Spleen (tissue), 13 donors: Measurements from ENCODE around the gene MICU2. TPM values are rescaled to one million over a fixed set of nuclear protein-coding genes. Genes with fewer than 3 reads are reported as not detected.
A peak's percentile ranks its signal among the peaks of the same experiment; 100 is the strongest.

Experiments used
- DNase-seq: peaks from one replicate; pipeline ENCODE4 v3.0.0-alpha.2; 2020
- H3K27ac ChIP-seq, 8 donors: fragments of 200-600 bp; sonication (generic) in 7 of 8; 1 replicate in 4 of 8; 2 replicates in 4 of 8; pipeline versions ENCODE4 v1.5.0 to v1.8.0; 2016 to 2021; ENCODE audit warnings: inconsistent platforms in 4 of 8, mild to moderate bottlenecking in 4 of 8, moderate library complexity in 1 of 8
- H3K27me3 ChIP-seq, 7 donors: fragments of 200-600 bp; sonication (generic) in 6 of 7; replicated peaks in 1 of 7; 1 replicate in 4 of 7; 2 replicates in 3 of 7; pipeline versions ENCODE4 v1.5.0 to v1.8.0; 2016 to 2021; ENCODE audit warnings: inconsistent platforms in 3 of 7, mild to moderate bottlenecking in 1 of 7
- H3K36me3 ChIP-seq, 6 donors: fragments of 200-600 bp; sonication (generic) in 5 of 6; 1 replicate in 4 of 6; 2 replicates in 2 of 6; pipeline versions ENCODE4 v1.5.0 to v1.8.0; 2016 to 2021; ENCODE audit warnings: inconsistent platforms in 2 of 6
- H3K4me1 ChIP-seq, 6 donors: fragments of 200-600 bp; sonication (generic) in 5 of 6; 1 replicate in 3 of 6; 2 replicates in 3 of 6; pipeline versions ENCODE4 v1.5.0 to v1.8.0; 2016 to 2021; ENCODE audit warnings: inconsistent platforms in 3 of 6
- H3K4me3 ChIP-seq, 8 donors: fragments of 200-600 bp; sonication (generic) in 7 of 8; 1 replicate in 4 of 8; 2 replicates in 4 of 8; pipeline versions ENCODE4 v1.5.0 to v1.8.0; 2016 to 2021; ENCODE audit warnings: inconsistent platforms in 4 of 8, mild to moderate bottlenecking in 4 of 8, moderate library complexity in 2 of 8
- H3K9me3 ChIP-seq, 8 donors: fragments of 200-600 bp; sonication (generic) in 7 of 8; 1 replicate in 4 of 8; 2 replicates in 4 of 8; pipeline versions ENCODE4 v1.5.0 to v1.8.0; 2016 to 2021; ENCODE audit warnings: inconsistent platforms in 4 of 8
- CTCF ChIP-seq, 11 experiments: fragments of 200-600 bp in 7 of 11; fragments of 450-650 bp in 4 of 11; sonication (generic) in 4 of 11; IDR thresholded peaks in 8 of 11; conservative IDR thresholded peaks in 3 of 11; 1 replicate in 7 of 11; 2 replicates in 4 of 11; pipeline versions ENCODE4 v1.4.0 to v1.8.0; 2016 to 2021; ENCODE audit warnings: antibody characterized with exemption in 11 of 11, inconsistent platforms in 4 of 11, mild to moderate bottlenecking in 1 of 11
- POLR2A ChIP-seq, 3 donors: fragments of 450-650 bp; IDR thresholded peaks; one replicate each; pipeline ENCODE4 v1.5.1; 2017; ENCODE audit warnings: antibody characterized with exemption in 3 of 3, mild to moderate bottlenecking in 1 of 3
- POLR2AphosphoS5 ChIP-seq, 3 donors: sonication (generic); formaldehyde crosslinking; IDR thresholded peaks; one replicate each; pipeline ENCODE4 v1.5.1; 2017; ENCODE audit warnings: antibody characterized with exemption in 3 of 3
- WGBS, 5 donors: extraction: QIAGEN DNeasy Blood & Tissue Kit in 3 of 5; methylation state at CpG; one replicate each; pipeline versions ENCODE4 v1.1.5 to v1.1.7; 2013 to 2018; 5-methylcytosine and 5-hydroxymethylcytosine counted together
- intact Hi-C: fragments of 100-400 bp; cut with DNase I; formaldehyde crosslinking; loops from one replicate; pipeline ENCODE4 v1.15.0; 2023; ENCODE audit warnings: low total_unique reads
- long read RNA-seq, 2 donors: transcript quantifications; one replicate each; lab custom pipeline, GENCODE V29; 2026
- polyA plus RNA-seq, 3 donors: library from polyadenylated mRNA; stranded (reverse); fragments of 200-250 nt; gene quantifications; one replicate each; pipeline ENCODE4 v1.2.1, GENCODE V29; 2013
- total RNA-seq, 7 donors: library from RNA; depleted of rRNA in 3 of 7; stranded (reverse); fragments of >200 nt in 3 of 7; fragmentation: NEBNext Ultra II Directional in 4 of 7; extraction: Animal tissue kit (Norgen Biotek cat#: 25700) in 4 of 7; gene quantifications; one replicate each; pipeline versions ENCODE4 v1.1.0 to v1.2.1, GENCODE V29; 2016 to 2021
- donor health status: healthy with polysubstance abuse.
- donor health status: DM: no; HTN: no; CAD: no; lungs with moderate emphysema.
- donor health status: DM: no; HTN: no; CAD: no.
- donor health status: Bipolar disorder and iron deficiency.
- donor health status: healthy.
- donor health status: DM: no; HTN: no; CAD: no.
- donor health status: DM: yes; HTN: yes; CAD: no.

Gene MICU2, protein sequence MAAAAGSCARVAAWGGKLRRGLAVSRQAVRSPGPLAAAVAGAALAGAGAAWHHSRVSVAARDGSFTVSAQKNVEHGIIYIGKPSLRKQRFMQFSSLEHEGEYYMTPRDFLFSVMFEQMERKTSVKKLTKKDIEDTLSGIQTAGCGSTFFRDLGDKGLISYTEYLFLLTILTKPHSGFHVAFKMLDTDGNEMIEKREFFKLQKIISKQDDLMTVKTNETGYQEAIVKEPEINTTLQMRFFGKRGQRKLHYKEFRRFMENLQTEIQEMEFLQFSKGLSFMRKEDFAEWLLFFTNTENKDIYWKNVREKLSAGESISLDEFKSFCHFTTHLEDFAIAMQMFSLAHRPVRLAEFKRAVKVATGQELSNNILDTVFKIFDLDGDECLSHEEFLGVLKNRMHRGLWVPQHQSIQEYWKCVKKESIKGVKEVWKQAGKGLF
- 10 to 100 TPM; 28.9 to 84.5 (median 39.3) TPM for total RNA-seq
- 10 to 100 TPM; 38.3 to 41.7 (median 39.9) TPM for polyA plus RNA-seq
- long read RNA-seq, donor 1, transcript MICU2-201 (12 exons, 1,920 nt) = major isoform, 12 of 13 reads
- long read RNA-seq, donor 1, partial matches to known transcripts = 0 of 13 reads
- long read RNA-seq, donor 1, other reads (novel, unspliced or antisense) = 0 of 13 reads
- long read RNA-seq, donor 2, transcript MICU2-201 (12 exons, 1,920 nt) = major isoform, 7 of 7 reads
- long read RNA-seq, donor 2, partial matches to known transcripts = 0 of 7 reads
- long read RNA-seq, donor 2, other reads (novel, unspliced or antisense) = 0 of 7 reads

GRCh38 chr13:21603531-21604448 lies at the start of gene MICU2:
Gene MICU2 (minus strand): TSS chr13:21604170. CDS start chr13:21604148, 22 bp downstream.
- peaks cover 3 to 55% (median 41%) of the 10 kb centered on the region in 6 donors for H3K4me1 ChIP-seq
- peak within 1 kb of the TSS; percentile 59 to 82 (median 72) for H3K4me3 ChIP-seq
- peak; percentile 97 to 98 (median 98) for TF ChIP-seq POLR2AphosphoS5 (IDR thresholded peaks at IDR 0.05)
- TF ChIP-seq CTCF (IDR thresholded peaks at IDR 0.05 in 8 of 11, conservative IDR thresholded peaks at IDR 0.05 in 3 of 11) = peak in 6 of 11 experiments; percentile 30 to 64 (median 51)
- TF ChIP-seq POLR2A (IDR thresholded peaks at IDR 0.05) = peak; percentile 46 to 92 (median 92)
- H3K36me3 ChIP-seq = peaks cover 0 to 23% (median 0%) of the 10 kb centered on the region in 6 donors
- 0 to 1% (median 0%) methylated on average over 56 to 77 of the region's 77 CpGs for WGBS, 5 donors
- peaks cover 0 to 17% (median 0%) of the 10 kb centered on the region in 7 donors for H3K27me3 ChIP-seq
- no peaks in the 10 kb centered on the region for H3K9me3 ChIP-seq
- peak within 1 kb of the TSS; percentile 85 to 100 (median 98) for H3K27ac ChIP-seq
- DNase-seq = peak; percentile 99
- intact Hi-C loops = no loop called here

GRCh38 chr13:21641629-21642028 lies 37.7 kb upstream of the MICU2 start:
- peaks cover 0 to 12% (median 0%) of the 10 kb centered on the region in 6 donors for H3K4me1 ChIP-seq
- no peaks in the 10 kb centered on the region for H3K36me3 ChIP-seq
- intact Hi-C loops = no loop called here
- DNase-seq = no peak
- no peaks in the 10 kb centered on the region for H3K9me3 ChIP-seq
- 81 to 94% (median 89%) methylated on average over 2 of the region's 2 CpGs for WGBS, 5 donors
- TF ChIP-seq CTCF (IDR thresholded peaks at IDR 0.05 in 8 of 11, conservative IDR thresholded peaks at IDR 0.05 in 3 of 11) (no peak), POLR2A (IDR thresholded peaks at IDR 0.05) (no peak), POLR2AphosphoS5 (IDR thresholded peaks at IDR 0.05) (no peak)
- no peak overlapping the region for H3K4me3 ChIP-seq
- H3K27me3 ChIP-seq = peaks cover 0 to 9% (median 0%) of the 10 kb centered on the region in 7 donors
- H3K27ac ChIP-seq = no peak overlapping the region

GRCh38 chr13:21639561-21639960 lies 35.6 kb upstream of the MICU2 start:
- H3K36me3 ChIP-seq = no peaks in the 10 kb centered on the region
- DNase-seq = no peak
- peaks cover 0 to 12% (median 0%) of the 10 kb centered on the region in 6 donors for H3K4me1 ChIP-seq
- intact Hi-C loops = loop anchor here (5.0 to 10.0 kb wide), 3 partner anchors 638 to 1385 kb away; no protein-coding TSS in a partner anchor
- H3K27ac ChIP-seq = no peak overlapping the region
- no peak for TF ChIP-seq POLR2AphosphoS5 (IDR thresholded peaks at IDR 0.05)
- TF ChIP-seq CTCF (IDR thresholded peaks at IDR 0.05 in 8 of 11, conservative IDR thresholded peaks at IDR 0.05 in 3 of 11) = no peak
- TF ChIP-seq POLR2A (IDR thresholded peaks at IDR 0.05) = no peak
- WGBS, 5 donors = 64 to 80% (median 71%) methylated on average over 5 of the region's 5 CpGs
- H3K4me3 ChIP-seq = no peak overlapping the region
- H3K27me3 ChIP-seq = peaks cover 0 to 15% (median 0%) of the 10 kb centered on the region in 7 donors
- no peaks in the 10 kb centered on the region for H3K9me3 ChIP-seq
